Measurements from ENCODE around the gene ADTRP.

DNA sequence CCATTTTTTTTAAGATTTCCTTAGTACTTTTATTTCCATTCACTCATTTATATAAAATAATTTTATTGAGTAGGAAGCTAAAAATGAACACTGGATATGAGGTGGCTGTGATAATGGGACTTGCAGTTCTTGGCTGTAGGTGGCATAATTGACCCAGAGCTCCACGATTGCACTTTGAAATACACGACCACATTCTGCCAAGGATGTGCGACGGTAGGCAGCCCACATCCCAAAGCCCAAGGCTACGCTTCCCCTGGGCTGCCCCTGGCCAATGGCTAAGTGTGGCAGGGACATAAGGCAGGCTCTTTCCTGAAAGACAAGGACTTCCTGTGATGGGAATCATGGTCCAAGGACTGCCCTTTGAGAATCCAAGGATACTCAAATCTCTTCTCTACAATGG lies 43.7 kb upstream of the ADTRP start:
- TF ChIP-seq POLR2A (IDR thresholded peaks at IDR 0.05), result no peak
- TF ChIP-seq, protein P1, sequence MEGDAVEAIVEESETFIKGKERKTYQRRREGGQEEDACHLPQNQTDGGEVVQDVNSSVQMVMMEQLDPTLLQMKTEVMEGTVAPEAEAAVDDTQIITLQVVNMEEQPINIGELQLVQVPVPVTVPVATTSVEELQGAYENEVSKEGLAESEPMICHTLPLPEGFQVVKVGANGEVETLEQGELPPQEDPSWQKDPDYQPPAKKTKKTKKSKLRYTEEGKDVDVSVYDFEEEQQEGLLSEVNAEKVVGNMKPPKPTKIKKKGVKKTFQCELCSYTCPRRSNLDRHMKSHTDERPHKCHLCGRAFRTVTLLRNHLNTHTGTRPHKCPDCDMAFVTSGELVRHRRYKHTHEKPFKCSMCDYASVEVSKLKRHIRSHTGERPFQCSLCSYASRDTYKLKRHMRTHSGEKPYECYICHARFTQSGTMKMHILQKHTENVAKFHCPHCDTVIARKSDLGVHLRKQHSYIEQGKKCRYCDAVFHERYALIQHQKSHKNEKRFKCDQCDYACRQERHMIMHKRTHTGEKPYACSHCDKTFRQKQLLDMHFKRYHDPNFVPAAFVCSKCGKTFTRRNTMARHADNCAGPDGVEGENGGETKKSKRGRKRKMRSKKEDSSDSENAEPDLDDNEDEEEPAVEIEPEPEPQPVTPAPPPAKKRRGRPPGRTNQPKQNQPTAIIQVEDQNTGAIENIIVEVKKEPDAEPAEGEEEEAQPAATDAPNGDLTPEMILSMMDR (IDR thresholded peaks at IDR 0.05), result no peak

All from uterus (tissue), 2 donors.